ENCODE data around the gene SFMBT1.

The SFMBT1 gene

GRCh38 chr3:52978109-52978754 is 67.6 kb downstream of the SFMBT1 start:
- no peak for TF ChIP-seq CTCF (conservative IDR thresholded peaks at IDR 0.05; ENCODE audit: low read depth, low read length)
- DNase-seq (ENCODE audit: low read depth), result peak; percentile 32
- H3K4me3 ChIP-seq (ENCODE audit: low read depth, low read length), result no peak overlapping the region

GRCh38 chr3:52973806-52974205 is 72.1 kb downstream of the SFMBT1 start:
- no peak for DNase-seq (ENCODE audit: low read depth)
- TF ChIP-seq CTCF (conservative IDR thresholded peaks at IDR 0.05; ENCODE audit: low read depth, low read length), result no peak
- H3K4me3 ChIP-seq (ENCODE audit: low read depth, low read length), result no peak overlapping the region

- H3K4me3 ChIP-seq (ENCODE audit: low read depth, low read length), result no peak overlapping the region
- TF ChIP-seq CTCF (conservative IDR thresholded peaks at IDR 0.05; ENCODE audit: low read depth, low read length), result no peak
- no peak for DNase-seq (ENCODE audit: low read depth)
These were observed 74.0 kb downstream of the SFMBT1 start for GRCh38 chr3:52971895-52972294.

GRCh38 chr3:52967398-52967797 is 78.5 kb downstream of the SFMBT1 start:
- DNase-seq (ENCODE audit: low read depth), result no peak
- no peak overlapping the region for H3K4me3 ChIP-seq (ENCODE audit: low read depth, low read length)
- no peak for TF ChIP-seq CTCF (conservative IDR thresholded peaks at IDR 0.05; ENCODE audit: low read depth, low read length)

GRCh38 chr3:52962160-52962559 is 83.7 kb downstream of the SFMBT1 start:
- no peak overlapping the region for H3K4me3 ChIP-seq (ENCODE audit: low read depth, low read length)
- TF ChIP-seq CTCF (conservative IDR thresholded peaks at IDR 0.05; ENCODE audit: low read depth, low read length), result no peak
- DNase-seq (ENCODE audit: low read depth), result no peak

- no peak for DNase-seq (ENCODE audit: low read depth)
- H3K4me3 ChIP-seq (ENCODE audit: low read depth, low read length), result no peak overlapping the region
- no peak for TF ChIP-seq CTCF (conservative IDR thresholded peaks at IDR 0.05; ENCODE audit: low read depth, low read length)
These were observed 86.1 kb downstream of the SFMBT1 start for GRCh38 chr3:52959773-52960172.

- TF ChIP-seq CTCF (conservative IDR thresholded peaks at IDR 0.05; ENCODE audit: low read depth, low read length), result no peak
- peak; percentile 5 for DNase-seq (ENCODE audit: low read depth)
- H3K4me3 ChIP-seq (ENCODE audit: low read depth, low read length), result no peak overlapping the region
These were observed 106.3 kb downstream of the SFMBT1 start for GRCh38 chr3:52939600-52939999.
